ENCODE results near the gene CBLN2.

Gene CBLN2

GRCh38 chr18:72544092-72544886, at the start of gene CBLN2:
CBLN2 (minus strand) TSS chr18:72544342; CDS start chr18:72542160, 2,182 bp downstream.
- DNase-seq: peak; percentile 61

GRCh38 chr18:72588360-72588759, 44.2 kb upstream of the CBLN2 start:
- DNase-seq: no peak

- DNase-seq: no peak
These were observed 40.6 kb upstream of the CBLN2 start for GRCh38 chr18:72584787-72585186.

- DNase-seq: no peak
These were observed 37.8 kb upstream of the CBLN2 start for GRCh38 chr18:72581976-72582375.

GRCh38 chr18:72572896-72573295, 28.8 kb upstream of the CBLN2 start:
- no peak for DNase-seq

GRCh38 chr18:72566290-72566689, 22.1 kb upstream of the CBLN2 start:
- DNase-seq: no peak

- no peak for DNase-seq
These were observed 11.8 kb upstream of the CBLN2 start for GRCh38 chr18:72555968-72556367.

- DNase-seq: no peak
These were observed 11.0 kb upstream of the CBLN2 start for GRCh38 chr18:72555101-72555500.

- no peak for DNase-seq
These were observed 636 bp downstream of the CBLN2 start for GRCh38 chr18:72543357-72544055.

GRCh38 chr18:72542984-72543356, 1.2 kb downstream of the CBLN2 start:
- DNase-seq: peak; percentile 50

- no peak for DNase-seq
These were observed 1.8 kb downstream of the CBLN2 start for GRCh38 chr18:72542342-72542741.

- peak; percentile 18 for DNase-seq
These were observed 2.2 kb downstream of the CBLN2 start for GRCh38 chr18:72541871-72542332.

- DNase-seq: peak; percentile 46
These were observed 4.2 kb downstream of the CBLN2 start for GRCh38 chr18:72539901-72540300.

GRCh38 chr18:72530622-72531021, 13.5 kb downstream of the CBLN2 start:
- DNase-seq: no peak

- DNase-seq: no peak
These were observed 39.3 kb downstream of the CBLN2 start for GRCh38 chr18:72504866-72505265.

- no peak for DNase-seq
These were observed 41.3 kb downstream of the CBLN2 start for GRCh38 chr18:72502671-72503431.

GRCh38 chr18:72492497-72492896, 51.6 kb downstream of the CBLN2 start:
- no peak for DNase-seq
